HG02571 (cell line): Measurements from ENCODE around the gene CAPN13.

Experiments used
- ATAC-seq: cut with Tn5 transposase; IDR thresholded peaks from one replicate; pipeline ENCODE4 v1.9.1; 2021; ENCODE audit warnings: mild to moderate bottlenecking, moderate library complexity; ENCODE audit not compliant: unreplicated experiment

Gene CAPN13

GRCh38 chr2:30684516-30684915 is 122.7 kb downstream of the CAPN13 start:
- ATAC-seq: no peak

GRCh38 chr2:30684026-30684425 is 123.2 kb downstream of the CAPN13 start:
- no peak for ATAC-seq

DNA sequence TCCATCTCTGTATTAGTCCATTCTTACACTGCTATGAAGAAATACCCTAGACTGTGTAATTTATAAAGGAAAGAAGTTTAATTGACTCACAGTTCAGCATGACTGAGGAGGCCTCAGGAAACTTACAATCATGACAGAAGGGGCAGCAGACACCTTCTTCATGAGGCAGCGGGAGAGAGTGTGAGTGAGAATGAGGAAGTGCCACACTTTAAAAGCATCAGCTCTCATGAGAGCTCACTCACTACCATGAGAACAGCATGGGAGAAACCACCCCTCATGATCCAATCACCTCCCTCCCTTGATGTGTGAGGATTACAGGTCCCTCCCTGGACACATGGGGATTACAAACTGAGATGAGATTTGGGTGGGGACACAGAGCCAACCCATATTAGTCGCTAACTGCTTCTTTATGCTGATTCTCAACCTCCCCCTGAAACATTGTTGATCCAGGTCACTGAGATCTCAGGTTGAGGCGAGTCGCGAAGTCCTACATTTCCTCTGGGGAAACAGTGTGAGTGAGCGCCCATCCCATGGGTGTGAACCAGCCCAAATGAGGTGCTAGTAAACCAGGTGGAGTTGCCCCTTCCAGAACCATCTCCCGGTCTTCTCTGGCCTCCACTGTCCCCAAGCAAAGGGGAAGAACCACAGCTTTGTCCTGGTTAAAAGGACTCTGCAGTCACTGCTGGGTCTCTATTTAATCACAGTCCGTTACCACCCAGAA is 123.8 kb downstream of the CAPN13 start:
- no peak for ATAC-seq

DNA sequence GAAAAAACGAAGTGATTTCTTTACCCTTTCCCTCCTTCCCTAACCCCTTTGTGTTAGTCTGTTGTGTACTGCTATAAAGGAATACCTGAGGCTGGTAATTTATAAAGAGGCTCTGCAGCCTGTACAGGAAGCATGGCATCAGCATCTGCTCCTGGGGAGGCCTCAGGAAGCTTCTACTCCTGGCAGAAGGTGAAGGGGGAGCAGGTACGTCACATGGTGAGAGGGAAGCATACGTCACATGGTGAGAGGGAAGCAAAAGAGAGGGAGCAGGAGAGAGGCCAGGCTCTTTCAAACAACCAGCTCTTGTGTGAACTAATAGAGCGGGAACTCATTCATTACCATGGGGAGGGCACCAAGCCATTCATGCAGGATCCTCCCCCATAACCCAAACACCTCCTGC is 126.2 kb downstream of the CAPN13 start:
- no peak for ATAC-seq

GRCh38 chr2:30680121-30680520 is 127.1 kb downstream of the CAPN13 start:
- ATAC-seq: no peak

GRCh38 chr2:30679426-30680088 is 127.7 kb downstream of the CAPN13 start:
- no peak for ATAC-seq

DNA sequence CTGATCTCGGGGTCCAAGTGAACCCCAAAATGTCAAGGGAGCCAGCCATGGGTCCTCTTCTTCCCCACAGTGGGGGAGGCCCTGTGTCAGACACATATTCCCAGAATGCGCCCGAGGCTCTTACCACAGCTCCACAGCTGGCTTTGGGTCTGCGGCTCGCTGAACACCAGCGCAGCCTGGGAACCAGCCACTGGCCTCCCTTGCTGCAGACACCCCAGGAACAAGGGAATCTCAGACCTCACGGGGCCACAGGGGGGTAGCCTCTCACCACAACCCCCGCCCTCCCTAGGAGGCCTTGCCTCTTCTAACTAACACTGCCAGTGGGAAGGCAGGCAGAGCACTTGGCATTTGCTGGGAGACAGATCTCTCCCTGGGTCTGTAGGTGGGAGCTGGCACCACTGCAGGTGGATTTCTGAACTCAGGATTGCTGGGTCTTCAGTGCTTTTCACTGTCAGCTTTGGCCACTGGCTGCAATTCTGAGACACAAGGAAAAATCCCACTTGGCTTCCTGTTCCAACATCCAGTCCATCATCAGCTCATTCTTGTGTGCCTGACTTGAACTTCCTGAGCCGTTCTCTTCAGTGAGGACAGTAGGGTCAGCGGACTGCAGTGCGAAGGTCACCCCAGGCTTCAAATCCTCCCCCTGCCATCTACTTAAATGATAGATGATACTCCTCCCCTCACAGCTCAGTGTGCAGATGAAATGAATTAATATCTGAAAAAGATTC is 128.7 kb downstream of the CAPN13 start:
- no peak for ATAC-seq

DNA sequence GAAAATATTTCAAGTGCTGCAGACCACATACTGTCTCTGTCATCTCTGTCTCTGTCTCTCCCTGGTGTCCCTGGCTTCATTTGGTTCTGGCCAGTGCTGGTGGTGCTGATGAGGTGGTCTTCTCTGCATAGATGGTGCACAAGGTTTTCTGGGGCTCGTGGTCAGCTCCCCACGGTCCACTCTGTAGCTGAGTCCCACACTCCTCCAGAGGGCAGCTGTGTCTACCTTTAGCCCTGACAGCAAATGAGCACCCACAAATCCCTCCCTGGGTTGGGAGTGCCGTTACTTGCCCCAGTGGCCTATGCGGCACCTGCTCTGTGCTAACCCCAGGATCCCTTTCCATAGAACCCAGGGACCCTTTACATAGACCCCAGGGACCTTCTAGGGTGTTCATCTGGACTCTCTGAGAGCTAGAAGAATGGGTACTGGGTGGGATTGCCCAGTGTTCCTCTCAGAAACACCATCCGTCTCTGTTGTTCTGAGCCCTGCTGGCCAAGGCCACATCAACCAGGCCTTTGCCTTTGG is 129.3 kb downstream of the CAPN13 start:
- ATAC-seq: no peak

- no peak for ATAC-seq
These were observed 130.0 kb downstream of the CAPN13 start for GRCh38 chr2:30677231-30677630.

- ATAC-seq: no peak
These were observed 131.5 kb downstream of the CAPN13 start for GRCh38 chr2:30675758-30676157.

GRCh38 chr2:30673127-30673526 is 134.1 kb downstream of the CAPN13 start:
- no peak for ATAC-seq
